Measurements from ENCODE around the gene LMBR1.

DNA sequence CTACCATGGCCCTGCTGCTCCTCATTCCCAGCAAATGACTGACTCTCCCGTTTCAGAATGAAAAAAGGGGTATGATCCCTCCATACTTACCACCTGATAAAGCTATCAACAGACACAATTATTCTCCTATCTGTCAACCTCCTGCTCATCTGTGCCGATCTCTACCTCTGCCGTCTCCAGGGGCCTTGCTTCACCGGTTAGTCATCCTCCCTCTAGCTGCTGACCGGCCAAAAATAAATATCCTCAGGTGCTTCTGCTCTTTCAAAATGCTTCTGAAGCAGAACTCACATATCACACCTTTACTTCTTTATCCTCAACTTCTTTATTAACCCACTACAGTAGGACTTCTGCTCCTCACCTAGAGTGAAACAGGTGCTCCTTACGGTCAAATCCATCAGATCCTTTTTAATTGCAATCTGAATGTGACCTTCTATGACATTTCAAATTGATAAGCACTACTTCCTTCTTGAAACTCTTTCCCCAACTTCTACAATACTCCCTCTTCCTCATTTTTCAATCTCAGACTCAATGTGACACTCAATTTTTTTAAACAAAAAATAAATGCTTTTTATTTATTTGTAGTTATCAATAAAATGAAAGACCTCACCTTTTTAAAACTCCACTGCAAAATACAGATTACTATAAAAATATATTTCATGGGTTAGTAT is 63.2 kb downstream of the LMBR1 start:
- TF ChIP-seq, protein P1, sequence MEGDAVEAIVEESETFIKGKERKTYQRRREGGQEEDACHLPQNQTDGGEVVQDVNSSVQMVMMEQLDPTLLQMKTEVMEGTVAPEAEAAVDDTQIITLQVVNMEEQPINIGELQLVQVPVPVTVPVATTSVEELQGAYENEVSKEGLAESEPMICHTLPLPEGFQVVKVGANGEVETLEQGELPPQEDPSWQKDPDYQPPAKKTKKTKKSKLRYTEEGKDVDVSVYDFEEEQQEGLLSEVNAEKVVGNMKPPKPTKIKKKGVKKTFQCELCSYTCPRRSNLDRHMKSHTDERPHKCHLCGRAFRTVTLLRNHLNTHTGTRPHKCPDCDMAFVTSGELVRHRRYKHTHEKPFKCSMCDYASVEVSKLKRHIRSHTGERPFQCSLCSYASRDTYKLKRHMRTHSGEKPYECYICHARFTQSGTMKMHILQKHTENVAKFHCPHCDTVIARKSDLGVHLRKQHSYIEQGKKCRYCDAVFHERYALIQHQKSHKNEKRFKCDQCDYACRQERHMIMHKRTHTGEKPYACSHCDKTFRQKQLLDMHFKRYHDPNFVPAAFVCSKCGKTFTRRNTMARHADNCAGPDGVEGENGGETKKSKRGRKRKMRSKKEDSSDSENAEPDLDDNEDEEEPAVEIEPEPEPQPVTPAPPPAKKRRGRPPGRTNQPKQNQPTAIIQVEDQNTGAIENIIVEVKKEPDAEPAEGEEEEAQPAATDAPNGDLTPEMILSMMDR (IDR thresholded peaks at IDR 0.05; ENCODE audit: low read depth, low read length, poor library complexity, severe bottlenecking) = no peak
- no peak for TF ChIP-seq EZH2phosphoT487 (IDR thresholded peaks at IDR 0.05; ENCODE audit: borderline replicate concordance, low read length)

Measured in DOHH2 (cell line).